ENCODE data around the gene ANKRA2. TPM values are rescaled to one million over a fixed set of nuclear protein-coding genes. Genes with fewer than 3 reads are reported as not detected.

The ANKRA2 gene
- polyA plus RNA-seq, 1 donor from 2014 or later: 19.3 TPM

Other genes with a start within 250 kb of the ANKRA2 start
- gene FOXD1, start 116.9 kb downstream of the ANKRA2 start, polyA plus RNA-seq: not detected
- gene BTF3, start 67.2 kb downstream of the ANKRA2 start, polyA plus RNA-seq: 735 TPM
- gene UTP15, start 104 bp upstream of the ANKRA2 start, polyA plus RNA-seq: 11.0 TPM
- gene ARHGEF28, start 60.6 kb upstream of the ANKRA2 start, polyA plus RNA-seq: not detected